ENCODE results near the gene TAF4B. TPM values are rescaled to one million over a fixed set of nuclear protein-coding genes. Genes with fewer than 3 reads are reported as not detected.

TAF4B gene
- total RNA-seq, 1 donor from 2014 or later, result 1.8 TPM

DNA sequence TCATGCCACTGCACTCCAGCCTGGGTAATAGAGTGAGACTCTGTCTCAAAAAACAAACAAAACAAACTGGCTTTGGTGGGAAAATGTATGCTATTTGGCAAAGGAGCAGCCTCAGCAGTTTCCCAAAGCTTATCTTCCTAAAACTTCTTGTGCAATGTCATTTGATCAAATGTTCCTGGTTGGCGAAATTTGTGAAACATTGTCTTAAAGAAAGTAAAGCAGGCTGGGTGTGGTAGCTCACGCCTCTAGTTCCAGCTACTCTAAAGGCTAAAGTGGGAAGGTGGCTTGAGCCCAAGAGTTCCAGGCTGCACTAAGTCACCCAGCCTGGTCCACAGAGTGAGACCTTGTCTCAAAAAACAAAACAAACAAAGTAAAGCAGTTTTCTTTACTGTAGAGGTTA, 17.3 kb upstream of the TAF4B start:
- no peaks in the 10 kb centered on the region for H3K36me3 Mint-ChIP-seq (ENCODE audit: insufficient read depth)
- no peak for DNase-seq (ENCODE audit: low spot score, unreplicated experiment)
- no peaks in the 10 kb centered on the region for H3K4me1 Mint-ChIP-seq (ENCODE audit: low read depth)
- no peak overlapping the region for H3K27ac Mint-ChIP-seq
- peaks cover 7% of the 10 kb centered on the region for H3K27me3 Mint-ChIP-seq
- no peaks in the 10 kb centered on the region for H3K9me3 Mint-ChIP-seq (ENCODE audit: low read depth)
- TF ChIP-seq, protein P1, sequence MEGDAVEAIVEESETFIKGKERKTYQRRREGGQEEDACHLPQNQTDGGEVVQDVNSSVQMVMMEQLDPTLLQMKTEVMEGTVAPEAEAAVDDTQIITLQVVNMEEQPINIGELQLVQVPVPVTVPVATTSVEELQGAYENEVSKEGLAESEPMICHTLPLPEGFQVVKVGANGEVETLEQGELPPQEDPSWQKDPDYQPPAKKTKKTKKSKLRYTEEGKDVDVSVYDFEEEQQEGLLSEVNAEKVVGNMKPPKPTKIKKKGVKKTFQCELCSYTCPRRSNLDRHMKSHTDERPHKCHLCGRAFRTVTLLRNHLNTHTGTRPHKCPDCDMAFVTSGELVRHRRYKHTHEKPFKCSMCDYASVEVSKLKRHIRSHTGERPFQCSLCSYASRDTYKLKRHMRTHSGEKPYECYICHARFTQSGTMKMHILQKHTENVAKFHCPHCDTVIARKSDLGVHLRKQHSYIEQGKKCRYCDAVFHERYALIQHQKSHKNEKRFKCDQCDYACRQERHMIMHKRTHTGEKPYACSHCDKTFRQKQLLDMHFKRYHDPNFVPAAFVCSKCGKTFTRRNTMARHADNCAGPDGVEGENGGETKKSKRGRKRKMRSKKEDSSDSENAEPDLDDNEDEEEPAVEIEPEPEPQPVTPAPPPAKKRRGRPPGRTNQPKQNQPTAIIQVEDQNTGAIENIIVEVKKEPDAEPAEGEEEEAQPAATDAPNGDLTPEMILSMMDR (IDR thresholded peaks at IDR 0.05; ENCODE audit: unreplicated experiment), result no peak
- H3K4me3 Mint-ChIP-seq (ENCODE audit: low read depth), result no peak overlapping the region

DNA sequence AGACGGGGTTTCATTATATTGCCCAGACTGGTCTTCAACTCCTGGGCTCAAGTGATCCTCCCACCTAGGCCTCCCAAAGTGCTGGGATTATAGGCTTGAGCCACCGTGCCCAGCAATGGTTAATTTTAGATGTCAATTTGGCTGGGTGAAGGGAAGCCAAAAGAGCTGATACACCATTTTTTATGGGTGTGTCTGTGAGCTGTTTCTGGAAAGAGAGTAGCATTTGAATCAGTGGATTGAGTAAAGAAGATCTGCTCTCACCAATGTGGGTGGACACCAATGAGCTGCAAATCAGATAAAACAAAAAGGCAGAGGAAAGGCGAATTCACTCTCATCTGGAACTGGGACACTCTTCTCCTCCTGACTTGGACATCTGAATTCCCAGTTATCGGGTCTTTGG, 16.1 kb upstream of the TAF4B start:
- TF ChIP-seq, protein P1 (IDR thresholded peaks at IDR 0.05; ENCODE audit: unreplicated experiment), result no peak
- Mint-ChIP-seq H3K27me3 (peaks cover 8% of the 10 kb centered on the region), H3K27ac (no peak overlapping the region), H3K4me3 (ENCODE audit: low read depth) (no peak overlapping the region), H3K9me3 (ENCODE audit: low read depth) (no peaks in the 10 kb centered on the region), H3K36me3 (ENCODE audit: insufficient read depth) (no peaks in the 10 kb centered on the region), H3K4me1 (ENCODE audit: low read depth) (no peaks in the 10 kb centered on the region)
- DNase-seq (ENCODE audit: low spot score, unreplicated experiment), result no peak

DNA sequence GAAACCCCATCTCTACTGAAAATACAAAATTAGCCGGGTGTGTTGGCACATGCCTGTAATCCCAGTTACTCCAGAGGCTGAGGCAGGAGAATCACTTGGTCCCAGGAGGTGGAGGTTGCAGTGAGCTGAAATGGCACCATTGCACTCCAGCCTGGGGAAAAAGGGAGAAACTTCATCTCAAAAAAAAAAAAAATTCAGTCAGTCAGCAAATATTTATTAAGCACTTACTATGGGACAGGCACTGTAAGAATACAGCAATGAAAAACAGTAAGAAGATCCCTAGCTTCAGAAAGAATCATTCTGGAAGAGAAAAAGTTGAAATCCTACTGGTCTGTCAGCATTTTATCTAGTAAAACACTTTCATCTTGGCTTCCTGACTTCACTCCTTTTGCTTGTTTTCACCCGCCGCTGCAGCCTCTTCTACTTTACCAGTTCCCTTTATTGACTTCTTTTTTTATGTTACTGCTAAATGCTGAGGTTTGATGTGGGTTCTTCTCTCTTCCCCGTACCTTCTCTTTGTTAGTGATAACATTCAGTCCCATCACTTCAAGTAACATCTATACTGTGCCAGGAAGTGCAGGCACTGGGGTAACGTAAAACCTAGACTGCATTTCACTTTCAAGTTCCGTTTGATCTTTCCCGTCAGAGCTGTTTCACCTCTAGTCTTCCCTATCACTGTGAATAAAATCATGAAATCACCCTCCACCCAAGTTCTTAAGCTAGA, 10.8 kb upstream of the TAF4B start:
- Mint-ChIP-seq H3K27ac (no peak overlapping the region), H3K9me3 (ENCODE audit: low read depth) (no peaks in the 10 kb centered on the region)

DNA sequence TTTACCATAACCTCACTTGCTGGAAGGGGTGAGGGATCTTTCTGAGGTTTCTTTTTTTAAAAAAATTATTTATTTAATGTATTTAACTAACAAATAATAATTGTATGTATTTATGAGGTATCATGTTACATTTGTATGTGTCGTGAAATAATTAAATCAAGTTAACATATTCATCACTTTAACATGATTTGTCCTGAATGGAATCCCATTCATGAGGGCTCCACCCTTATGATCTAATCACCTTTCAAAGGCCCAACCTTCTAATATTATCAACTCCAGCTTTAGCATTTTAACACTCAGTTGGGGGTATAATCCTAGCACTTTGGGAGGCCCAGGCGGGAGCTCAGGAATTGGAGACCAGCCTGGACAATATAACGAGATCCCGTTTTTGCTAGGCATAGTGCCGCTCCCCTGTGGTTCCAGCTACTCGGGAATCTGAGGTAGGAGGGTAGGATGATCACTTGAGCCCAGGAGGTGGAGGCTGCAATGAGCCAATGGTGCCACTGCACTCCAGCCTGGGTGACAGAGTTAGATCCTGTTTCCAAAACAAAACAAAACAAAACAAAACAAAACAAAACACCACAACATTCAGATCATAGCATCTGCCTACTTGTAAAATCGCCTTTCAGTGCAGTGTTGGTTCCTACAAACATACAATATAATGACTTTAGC, 1.1 kb upstream of the TAF4B start:
- Mint-ChIP-seq H3K36me3 (ENCODE audit: insufficient read depth) (no peaks in the 10 kb centered on the region), H3K9me3 (ENCODE audit: low read depth) (no peaks in the 10 kb centered on the region), H3K27me3 (peaks cover 57% of the 10 kb centered on the region), H3K27ac (no peak overlapping the region), H3K4me1 (ENCODE audit: low read depth) (peaks cover 4% of the 10 kb centered on the region), H3K4me3 (ENCODE audit: low read depth) (peak overlapping the region; percentile 88)
- DNase-seq (ENCODE audit: low spot score, unreplicated experiment), result no peak
- TF ChIP-seq, protein P1 (IDR thresholded peaks at IDR 0.05; ENCODE audit: unreplicated experiment), result no peak

More for the DNA sequence above, 10.8 kb upstream of the TAF4B start:
- TF ChIP-seq, protein P1 (IDR thresholded peaks at IDR 0.05; ENCODE audit: unreplicated experiment), result no peak
- Mint-ChIP-seq H3K36me3 (ENCODE audit: insufficient read depth) (no peaks in the 10 kb centered on the region), H3K27me3 (peaks cover 6% of the 10 kb centered on the region), H3K4me1 (ENCODE audit: low read depth) (no peaks in the 10 kb centered on the region), H3K4me3 (ENCODE audit: low read depth) (no peak overlapping the region)
- DNase-seq (ENCODE audit: low spot score, unreplicated experiment), result no peak

DNA sequence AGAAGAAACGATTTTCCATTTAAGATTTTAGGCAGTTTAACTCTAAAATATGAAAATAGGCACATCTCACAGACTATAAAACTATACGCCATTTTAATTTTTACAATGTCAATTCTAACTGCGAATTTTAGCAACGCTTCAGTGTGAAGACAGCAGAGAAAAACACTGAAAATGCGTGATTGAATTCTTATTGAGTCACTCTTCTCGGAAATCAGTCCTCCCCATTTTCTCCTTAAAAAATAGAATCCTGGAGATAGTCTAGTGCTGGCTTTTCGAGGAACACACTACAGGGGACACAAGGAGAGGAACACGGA, 373 bp upstream of the TAF4B start:
- Mint-ChIP-seq H3K36me3 (ENCODE audit: insufficient read depth) (no peaks in the 10 kb centered on the region), H3K4me3 (ENCODE audit: low read depth) (peak overlapping the region; percentile 88), H3K9me3 (ENCODE audit: low read depth) (no peaks in the 10 kb centered on the region), H3K27me3 (peaks cover 60% of the 10 kb centered on the region), H3K4me1 (ENCODE audit: low read depth) (peaks cover 4% of the 10 kb centered on the region), H3K27ac (peak overlapping the region; percentile 94)
- DNase-seq (ENCODE audit: low spot score, unreplicated experiment), result no peak
- TF ChIP-seq, protein P1 (IDR thresholded peaks at IDR 0.05; ENCODE audit: unreplicated experiment), result no peak
